Nasal cavity respiratory epithelium epithelial cell of viscerocranial mucosa (primary cell): Measurements from ENCODE around the gene HBQ1. TPM values are rescaled to one million over a fixed set of nuclear protein-coding genes. Genes with fewer than 3 reads are reported as not detected.

Experiments used
- total RNA-seq: library from RNA; depleted of rRNA; stranded (reverse); fragments of >200 nt; gene quantifications from 2 replicates; pipeline ENCODE4 v1.2.3, GENCODE V29; 2014

HBQ1 gene
- not detected in 2 replicates for total RNA-seq

GRCh38 chr16:180101-180675, at the start of gene HBQ1:
Gene HBQ1, plus strand, starts transcription at chr16:180459. Its CDS starts 28 bp downstream, at chr16:180487.

GRCh38 chr16:152141-153128, 27.8 kb upstream of the HBQ1 start, which contains the start of gene HBZ:
Gene HBZ, plus strand, starts transcription at chr16:152644. Its CDS starts 266 bp downstream, at chr16:152910.

GRCh38 chr16:165539-166374, 14.5 kb upstream of the HBQ1 start, which contains the start of gene HBM:
Gene HBM, plus strand, starts transcription at chr16:165978. Its CDS starts 20 bp downstream, at chr16:165998.

GRCh38 chr16:172374-172941, 7.8 kb upstream of the HBQ1 start, which contains the start of gene HBA2:
Gene HBA2, plus strand, starts transcription at chr16:172876. Its CDS starts 37 bp downstream, at chr16:172913.

GRCh38 chr16:176477-177382, 3.5 kb upstream of the HBQ1 start, which contains the start of gene HBA1:
Gene HBA1, plus strand, starts transcription at chr16:176680. Its CDS starts 37 bp downstream, at chr16:176717.

GRCh38 chr16:228852-229730, 48.8 kb downstream of the HBQ1 start, which contains the start of gene LUC7L:
Gene LUC7L, minus strand, starts transcription at chr16:229449. Its CDS starts 110 bp downstream, at chr16:229339.

Other genes with a start within 250 kb of the HBQ1 start
- 7.9 and 8.5 TPM in 2 replicates for gene POLR3K, start 126.9 kb upstream of the HBQ1 start, total RNA-seq
- gene SNRNP25, start 126.6 kb upstream of the HBQ1 start, total RNA-seq: 6.2 and 10.0 TPM in 2 replicates
- 11.6 and 30.7 TPM in 2 replicates for gene RHBDF1, start 107.8 kb upstream of the HBQ1 start, total RNA-seq
- gene MPG, start 102.2 kb upstream of the HBQ1 start, total RNA-seq: 63.4 and 133 TPM in 2 replicates
- gene NPRL3, start 41.8 kb upstream of the HBQ1 start, total RNA-seq: 5.8 and 17.1 TPM in 2 replicates
- not detected in 2 replicates for gene HBZ, start 27.8 kb upstream of the HBQ1 start, total RNA-seq
- not detected in 2 replicates for gene HBM, start 14.5 kb upstream of the HBQ1 start, total RNA-seq
- gene HBA2, start 7.6 kb upstream of the HBQ1 start, total RNA-seq: not detected in 2 replicates
- gene HBA1, start 3.8 kb upstream of the HBQ1 start, total RNA-seq: not detected in 2 replicates
- gene LUC7L, start 49.0 kb downstream of the HBQ1 start, total RNA-seq: 24.6 and 34.0 TPM in 2 replicates
- 44.1 and 110 TPM in 2 replicates for gene FAM234A, start 54.4 kb downstream of the HBQ1 start, total RNA-seq
- gene RGS11, start 95.5 kb downstream of the HBQ1 start, total RNA-seq: 0.14 TPM in 1 of 2 replicates, not detected in the other
- gene ARHGDIG, start 100.1 kb downstream of the HBQ1 start, total RNA-seq: 0.34 TPM in 1 of 2 replicates, not detected in the other
- 0.34 TPM in 1 of 2 replicates, not detected in the other for gene PDIA2, start 102.7 kb downstream of the HBQ1 start, total RNA-seq
- gene AXIN1, start 172.3 kb downstream of the HBQ1 start, total RNA-seq: 33.8 and 66.4 TPM in 2 replicates
- gene MRPL28, start 190.1 kb downstream of the HBQ1 start, total RNA-seq: 46.4 and 98.8 TPM in 2 replicates
- gene PGAP6, start 201.5 kb downstream of the HBQ1 start, total RNA-seq: 34.9 and 56.9 TPM in 2 replicates
- gene NME4, start 216.7 kb downstream of the HBQ1 start, total RNA-seq: 23.9 and 52.0 TPM in 2 replicates
- 4.8 and 8.5 TPM in 2 replicates for gene DECR2, start 221.4 kb downstream of the HBQ1 start, total RNA-seq
- gene RAB11FIP3, start 245.2 kb downstream of the HBQ1 start, total RNA-seq: 6.5 and 24.7 TPM in 2 replicates